GM12873 (cell line): ENCODE measurements around the gene B3GNT4.

Experiments
- CTCF ChIP-seq: IDR thresholded peaks from 2 replicates; pipeline ENCODE4 v1.5.1; 2012; ENCODE audit warnings: low read depth, mild to moderate bottlenecking, moderate library complexity, low read length, control low read depth; ENCODE audit not compliant: insufficient read depth; ENCODE audit errors: missing control alignments

Gene B3GNT4

DNA sequence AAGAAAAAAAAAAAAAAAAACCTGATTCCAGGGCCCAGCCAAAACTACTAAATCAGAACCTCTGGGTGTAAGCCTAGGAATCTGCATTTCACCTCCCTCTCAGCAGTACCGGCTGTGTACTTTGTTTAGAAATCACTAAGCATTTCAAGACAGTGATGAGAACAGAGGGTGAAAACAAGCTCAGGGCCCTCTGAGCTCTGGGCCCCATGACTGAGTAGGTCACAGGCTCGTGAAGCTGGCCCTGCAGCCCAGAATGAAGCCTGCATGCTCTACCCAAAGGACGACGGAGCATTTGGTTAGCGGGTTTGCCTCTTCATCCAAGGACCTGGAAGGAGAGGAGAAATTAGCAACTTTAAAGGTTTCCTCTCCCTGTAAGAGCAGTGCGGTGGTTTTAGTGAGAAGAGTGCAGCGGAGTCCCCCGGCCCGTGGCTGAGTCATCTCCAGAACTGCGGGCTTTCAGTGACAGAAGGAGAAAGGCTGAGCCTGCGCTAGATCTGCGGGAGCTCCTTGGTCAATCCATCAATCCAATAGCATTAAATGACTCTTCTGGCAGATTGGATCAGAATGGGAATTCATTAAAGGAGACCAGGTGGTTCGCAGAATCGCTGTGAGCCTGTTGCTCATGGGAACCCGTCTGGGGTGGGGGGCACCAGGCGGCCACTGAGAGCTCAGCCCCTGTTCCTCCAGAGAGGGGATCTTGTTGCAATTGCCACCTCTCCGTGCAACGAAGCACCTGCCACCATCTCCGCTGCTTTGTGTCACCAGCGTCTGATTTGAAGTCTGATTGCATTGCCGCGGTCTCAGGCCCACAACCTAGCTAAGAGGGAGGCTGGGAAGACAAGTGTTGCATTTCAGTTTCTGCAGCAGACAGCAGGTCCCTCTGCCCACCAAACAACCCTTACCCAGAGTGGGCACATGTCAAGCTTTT lies 36.8 kb upstream of the B3GNT4 start:
- TF ChIP-seq CTCF = no peak

- TF ChIP-seq CTCF = no peak
Measured at GRCh38 chr12:122167356-122167925, 36.1 kb upstream of the B3GNT4 start.

DNA sequence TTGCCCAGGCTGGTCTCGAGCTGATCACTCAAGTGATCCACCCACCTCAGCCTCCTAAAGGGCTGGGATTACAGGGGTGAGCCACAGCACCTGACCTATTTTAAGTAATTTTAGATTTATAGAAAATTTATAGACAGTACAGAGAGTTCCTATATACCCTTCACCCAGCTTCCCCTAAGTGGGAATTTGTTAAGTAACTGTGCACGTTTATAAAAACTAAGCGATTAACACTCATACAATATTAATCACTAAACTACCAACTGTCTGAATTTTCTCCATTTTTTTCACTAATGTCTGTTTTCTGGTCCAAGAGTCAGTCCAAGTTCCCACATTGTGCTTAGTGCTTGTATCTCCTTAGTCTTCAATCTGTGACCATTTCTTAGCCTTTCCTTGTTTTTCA lies 35.0 kb upstream of the B3GNT4 start:
- TF ChIP-seq CTCF = no peak

DNA sequence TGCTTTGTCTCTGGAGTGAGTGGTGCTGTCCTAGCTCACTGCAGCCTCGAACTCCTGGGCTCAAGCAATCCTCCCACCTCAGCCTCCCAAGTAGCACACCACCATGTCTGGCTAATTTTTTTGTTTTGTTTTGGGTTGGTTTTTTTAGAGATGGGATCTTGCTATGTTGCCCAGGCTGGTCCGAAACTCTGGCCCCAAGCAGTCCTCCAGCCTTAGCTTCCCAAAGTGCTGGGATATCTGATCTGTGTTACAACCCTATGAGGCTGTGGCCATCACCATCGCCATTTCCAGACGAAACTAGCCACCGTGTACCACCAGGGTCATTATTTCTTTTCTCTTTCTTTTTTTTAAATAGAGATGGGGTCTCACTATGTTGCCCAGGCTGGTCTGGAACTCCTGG lies 32.1 kb upstream of the B3GNT4 start:
- TF ChIP-seq CTCF = no peak

- TF ChIP-seq CTCF = no peak
Measured at GRCh38 chr12:122172262-122172939, 31.1 kb upstream of the B3GNT4 start.

DNA sequence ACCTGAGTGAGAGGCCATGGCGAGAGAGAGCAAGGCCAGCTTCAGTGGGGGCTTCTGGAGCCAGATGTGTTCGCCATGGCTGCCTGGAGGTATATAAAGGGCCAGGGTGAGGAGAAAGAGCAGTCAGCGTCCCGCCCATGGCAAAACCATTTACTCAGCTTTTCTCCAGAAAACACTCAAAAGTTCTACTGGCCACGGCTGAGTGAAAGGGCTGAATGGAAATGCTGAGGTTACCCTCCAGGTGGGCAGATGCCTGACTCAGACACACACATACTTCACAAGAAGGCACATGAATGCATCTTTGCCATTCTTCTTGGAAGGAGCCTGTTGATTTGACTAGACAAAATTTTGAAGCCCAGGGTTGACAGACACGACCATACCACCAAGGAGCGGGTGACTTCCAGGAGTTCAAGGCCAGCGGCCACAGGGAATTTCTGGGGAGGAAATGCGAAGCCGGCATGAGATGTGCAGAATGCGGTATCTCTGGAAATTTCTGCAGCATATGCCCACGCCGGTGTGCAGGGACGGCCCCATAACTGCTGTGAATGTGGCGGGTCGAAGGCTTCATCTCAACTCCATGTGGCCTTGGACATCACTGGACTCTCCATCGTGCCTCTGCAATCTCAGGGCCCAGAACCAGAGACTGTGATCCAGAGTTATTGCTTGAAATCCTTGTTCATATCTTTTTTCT lies 29.2 kb upstream of the B3GNT4 start, which contains the start of gene IL31:
Gene IL31 (minus strand): TSS at position 67 of the 691 bp plus-strand sequence. CDS start 49 bp downstream, at position 18.
- TF ChIP-seq CTCF = no peak

DNA sequence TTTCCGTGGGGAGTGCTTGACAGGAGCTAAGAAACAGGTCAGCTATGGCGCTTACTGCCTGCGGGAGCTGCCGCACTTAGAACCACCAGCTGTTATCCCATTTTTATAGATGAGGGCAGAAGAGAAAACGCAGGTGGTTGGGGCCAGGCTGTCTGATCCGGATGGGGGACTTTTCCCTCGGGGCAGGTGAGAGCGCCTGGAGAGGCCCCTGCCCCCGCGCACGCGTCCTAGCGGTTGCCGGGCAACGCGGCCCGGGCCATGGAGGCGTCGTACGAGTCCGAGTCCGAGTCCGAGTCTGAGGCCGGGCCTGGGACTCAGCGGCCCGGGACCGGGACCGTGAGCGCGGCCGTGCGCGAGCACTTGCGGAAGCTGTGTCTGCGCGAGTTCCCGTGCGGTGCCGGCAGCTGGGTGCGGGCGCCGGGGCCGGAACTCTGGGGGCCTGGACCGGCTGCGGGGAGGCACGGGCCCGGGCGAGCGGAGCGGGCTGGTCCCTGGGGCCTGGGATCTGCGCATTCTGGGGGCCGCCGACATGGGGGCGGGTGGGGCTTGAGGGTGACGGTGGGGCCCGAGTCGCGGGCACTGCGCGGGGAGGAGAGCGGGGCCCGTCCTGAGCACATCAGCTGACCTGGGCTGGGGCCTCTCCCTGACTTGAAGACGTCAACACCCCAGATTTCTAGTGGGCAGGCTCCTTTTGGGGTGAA lies 20.5 kb upstream of the B3GNT4 start, which contains the start of gene LRRC43:
Gene LRRC43 (plus strand): TSS at position 237 of the 701 bp plus-strand sequence. CDS start 22 bp downstream, at position 259.
- no peak for TF ChIP-seq CTCF
